CD14-positive monocyte (primary cell): ENCODE data around the gene CDH4. TPM values are rescaled to one million over a fixed set of nuclear protein-coding genes. Genes with fewer than 3 reads are reported as not detected.

Experiments used
- DNase-seq, 3 donors: peaks; one replicate each; pipeline ENCODE4 v3.0.0-alpha.2; 2011 to 2022
- H2AFZ ChIP-seq: 2 replicates; pipeline ENCODE4 v1.6.0; 2012; ENCODE audit warnings: mild to moderate bottlenecking, low read depth, low read length, inconsistent platforms; ENCODE audit not compliant: insufficient read depth, poor library complexity, severe bottlenecking
- H3K27ac ChIP-seq, 2 donors: 1 replicate in 1 of 2; 2 replicates in 1 of 2; pipeline ENCODE4 v1.5.1; 2012 to 2013; ENCODE audit warnings: low read length in 2 of 2, control low read depth in 1 of 2, inconsistent platforms in 1 of 2, low read depth in 1 of 2, mild to moderate bottlenecking in 1 of 2
- H3K27me3 ChIP-seq, 2 donors: one replicate each; pipeline versions ENCODE4 v1.6.0 to v1.6.1; 2011 to 2013; ENCODE audit warnings: low read length in 2 of 2; ENCODE audit not compliant: control insufficient read depth in 2 of 2, insufficient read depth in 2 of 2
- H3K36me3 ChIP-seq, 2 donors: replicated peaks in 1 of 2; 1 replicate in 1 of 2; 2 replicates in 1 of 2; pipeline versions ENCODE4 v1.5.1 to v1.6.1; 2012 to 2013; ENCODE audit warnings: low read length in 2 of 2, control low read depth in 1 of 2, inconsistent platforms in 1 of 2, mild to moderate bottlenecking in 1 of 2; ENCODE audit not compliant: insufficient read depth in 2 of 2, control insufficient read depth in 1 of 2
- H3K4me1 ChIP-seq, 2 donors: 1 replicate in 1 of 2; 2 replicates in 1 of 2; pipeline versions ENCODE4 v1.5.1 to v1.6.1; 2012 to 2013; ENCODE audit warnings: low read length in 2 of 2, control low read depth in 1 of 2, inconsistent platforms in 1 of 2, mild to moderate bottlenecking in 1 of 2, moderate library complexity in 1 of 2; ENCODE audit not compliant: insufficient read depth in 2 of 2, control insufficient read depth in 1 of 2
- H3K4me2 ChIP-seq: replicated peaks from 2 replicates; pipeline ENCODE3; 2012; ENCODE audit warnings: low read length, moderate library complexity, mild to moderate bottlenecking; ENCODE audit not compliant: poor library complexity, severe bottlenecking; ENCODE audit errors: extremely low read depth
- H3K4me3 ChIP-seq, 3 experiments: fragments of 200-600 bp in 1 of 3; sonication (generic) in 1 of 3; replicated peaks in 1 of 3; 1 replicate in 2 of 3; 2 replicates in 1 of 3; pipeline ENCODE4 v1.5.1; 2011 to 2013; ENCODE audit warnings: low read length in 3 of 3, mild to moderate bottlenecking in 3 of 3, control low read depth in 2 of 3, low read depth in 2 of 3, inconsistent platforms in 1 of 3, moderate library complexity in 1 of 3
- H3K79me2 ChIP-seq: 2 replicates; pipeline ENCODE4 v1.6.0; 2012; ENCODE audit warnings: mild to moderate bottlenecking, control low read depth, inconsistent platforms, low read length, moderate library complexity; ENCODE audit not compliant: insufficient read depth
- H3K9ac ChIP-seq: 2 replicates; pipeline ENCODE4 v1.6.0; 2017; ENCODE audit warnings: low read length, mild to moderate bottlenecking; ENCODE audit not compliant: insufficient read depth, poor library complexity, severe bottlenecking
- H3K9me3 ChIP-seq, 2 donors: replicated peaks in 1 of 2; 1 replicate in 1 of 2; 2 replicates in 1 of 2; pipeline versions ENCODE4 v1.5.1 to v1.6.1; 2012 to 2013; ENCODE audit warnings: low read length in 2 of 2, control low read depth in 1 of 2; ENCODE audit not compliant: control insufficient read depth in 1 of 2, insufficient read depth in 1 of 2
- H4K20me1 ChIP-seq: 2 replicates; pipeline ENCODE4 v1.6.0; 2012; ENCODE audit warnings: mild to moderate bottlenecking, low read length, control low read depth, moderate library complexity; ENCODE audit not compliant: insufficient read depth
- H3K27ac Mint-ChIP-seq, 7 donors: one replicate each; pipeline ENCODE4 v1.8.0; 2020; ENCODE audit warnings: mild to moderate bottlenecking in 7 of 7, mixed read lengths in 7 of 7, moderate library complexity in 6 of 7, inconsistent platforms in 2 of 7
- H3K27me3 Mint-ChIP-seq, 3 donors: one replicate each; pipeline ENCODE4 v1.8.0; 2021 to 2022; ENCODE audit warnings: low read depth in 3 of 3, mild to moderate bottlenecking in 3 of 3, mixed read lengths in 3 of 3, moderate library complexity in 3 of 3, inconsistent platforms in 1 of 3
- H3K36me3 Mint-ChIP-seq, 2 donors: one replicate each; pipeline ENCODE4 v1.8.0; 2020; ENCODE audit warnings: mixed read lengths in 2 of 2, inconsistent platforms in 1 of 2, mild to moderate bottlenecking in 1 of 2
- H3K4me1 Mint-ChIP-seq: one replicate; pipeline ENCODE4 v1.8.0; 2020; ENCODE audit warnings: mild to moderate bottlenecking, mixed read lengths
- H3K4me3 Mint-ChIP-seq, 2 donors: one replicate each; pipeline ENCODE4 v1.8.0; 2020; ENCODE audit warnings: mild to moderate bottlenecking in 2 of 2, mixed read lengths in 2 of 2, moderate library complexity in 1 of 2
- H3K9me3 Mint-ChIP-seq, 7 donors: one replicate each; pipeline ENCODE4 v1.8.0; 2020 to 2022; ENCODE audit warnings: mixed read lengths in 7 of 7, mild to moderate bottlenecking in 6 of 7, moderate library complexity in 6 of 7, inconsistent platforms in 2 of 7
- CTCF ChIP-seq: fragments of 200-600 bp; IDR thresholded peaks from one replicate; pipeline ENCODE4 v1.8.0; 2022; ENCODE audit warnings: antibody characterized with exemption, mild to moderate bottlenecking
- WGBS: methylation state at CpG from one replicate; pipeline ENCODE4 v1.1.5; 2013; ENCODE audit warnings: missing lambda C conversion rate; ENCODE audit not compliant: insufficient coverage; 5-methylcytosine and 5-hydroxymethylcytosine counted together
- intact Hi-C, 2 donors: fragments of 100-400 bp; cut with micrococcal nuclease; formaldehyde crosslinking; loops; one replicate each; pipeline versions ENCODE4 v1.15.0 to v1.15.1; 2023
- polyA plus RNA-seq, 3 donors: library from polyadenylated mRNA; depleted of rRNA in 1 of 3; unstranded in 2 of 3; stranded (reverse) in 1 of 3; fragments of 300-500 nt in 2 of 3; fragments of >200 nt in 1 of 3; fragmentation: Illumina TruSeq in 2 of 3; gene quantifications; 1 replicate in 2 of 3; 2 replicates in 1 of 3; pipeline ENCODE4 v1.2.3, GENCODE V29; 2012 to 2021

Gene CDH4
- polyA plus RNA-seq, 3 donors, result not detected

GRCh38 chr20:61889659-61890058 is 637.6 kb downstream of the CDH4 start:
- Histone ChIP-seq H3K27me3 (no peaks in the 10 kb centered on the region), H3K4me2 (no peak overlapping the region), H3K4me3 (no peak overlapping the region), H3K79me2 (no peaks in the 10 kb centered on the region), H3K27ac (no peak overlapping the region), H3K9ac (no peak overlapping the region), H3K36me3 (no peaks in the 10 kb centered on the region), H2AFZ (no peak overlapping the region), H3K9me3 (peaks cover 0 to 20% of the 10 kb centered on the region in 2 donors), H3K4me1 (no peaks in the 10 kb centered on the region), H4K20me1 (no peaks in the 10 kb centered on the region)
- Mint-ChIP-seq H3K4me1 (no peaks in the 10 kb centered on the region), H3K27me3 (peaks cover 0 to 6% (median 1%) of the 10 kb centered on the region in 3 donors), H3K36me3 (no peaks in the 10 kb centered on the region), H3K27ac (no peak overlapping the region), H3K4me3 (no peak overlapping the region), H3K9me3 (peaks cover 8 to 20% (median 17%) of the 10 kb centered on the region in 7 donors)
- DNase-seq, result no peak
- intact Hi-C loops, result no loop called here
- 94% methylated on average over 1 of the region's 1 CpG for WGBS
- no peak for TF ChIP-seq CTCF

GRCh38 chr20:61890210-61890609 is 638.1 kb downstream of the CDH4 start:
- peaks cover 0 to 6% (median 1%) of the 10 kb centered on the region in 3 donors for H3K27me3 Mint-ChIP-seq
- Histone ChIP-seq H3K27ac (no peak overlapping the region), H3K36me3 (no peaks in the 10 kb centered on the region), H2AFZ (no peak overlapping the region), H3K27me3 (no peaks in the 10 kb centered on the region), H3K4me1 (no peaks in the 10 kb centered on the region), H3K79me2 (no peaks in the 10 kb centered on the region), H3K9me3 (peaks cover 0 to 20% of the 10 kb centered on the region in 2 donors), H3K4me2 (no peak overlapping the region), H4K20me1 (no peaks in the 10 kb centered on the region), H3K9ac (no peak overlapping the region), H3K4me3 (no peak overlapping the region)
- no peaks in the 10 kb centered on the region for H3K4me1 Mint-ChIP-seq
- 0% methylated on average over 1 of the region's 1 CpG for WGBS
- H3K36me3 Mint-ChIP-seq, result no peaks in the 10 kb centered on the region
- TF ChIP-seq CTCF, result no peak
- no peak overlapping the region for H3K27ac Mint-ChIP-seq
- H3K4me3 Mint-ChIP-seq, result no peak overlapping the region
- DNase-seq, result no peak
- H3K9me3 Mint-ChIP-seq, result peaks cover 8 to 19% (median 17%) of the 10 kb centered on the region in 7 donors
- intact Hi-C loops, result no loop called here
